Activated naive CD4-positive, alpha-beta T cell treated with anti-CD3 and anti-CD28 coated beads, Interleukin-2, amount 50 U/mL, for 16 hours (primary cell): Measurements from ENCODE around the gene AKT1.
"Not testable (repeated sequence)": the region's sequence is repeated elsewhere in the genome, so short reads cannot be mapped to it uniquely, and the experiment has no call there.

ENCODE experiments used
- DNase-seq: peaks from one replicate; pipeline ENCODE4 v3.0.0-alpha.2; 2020

Gene AKT1

DNA sequence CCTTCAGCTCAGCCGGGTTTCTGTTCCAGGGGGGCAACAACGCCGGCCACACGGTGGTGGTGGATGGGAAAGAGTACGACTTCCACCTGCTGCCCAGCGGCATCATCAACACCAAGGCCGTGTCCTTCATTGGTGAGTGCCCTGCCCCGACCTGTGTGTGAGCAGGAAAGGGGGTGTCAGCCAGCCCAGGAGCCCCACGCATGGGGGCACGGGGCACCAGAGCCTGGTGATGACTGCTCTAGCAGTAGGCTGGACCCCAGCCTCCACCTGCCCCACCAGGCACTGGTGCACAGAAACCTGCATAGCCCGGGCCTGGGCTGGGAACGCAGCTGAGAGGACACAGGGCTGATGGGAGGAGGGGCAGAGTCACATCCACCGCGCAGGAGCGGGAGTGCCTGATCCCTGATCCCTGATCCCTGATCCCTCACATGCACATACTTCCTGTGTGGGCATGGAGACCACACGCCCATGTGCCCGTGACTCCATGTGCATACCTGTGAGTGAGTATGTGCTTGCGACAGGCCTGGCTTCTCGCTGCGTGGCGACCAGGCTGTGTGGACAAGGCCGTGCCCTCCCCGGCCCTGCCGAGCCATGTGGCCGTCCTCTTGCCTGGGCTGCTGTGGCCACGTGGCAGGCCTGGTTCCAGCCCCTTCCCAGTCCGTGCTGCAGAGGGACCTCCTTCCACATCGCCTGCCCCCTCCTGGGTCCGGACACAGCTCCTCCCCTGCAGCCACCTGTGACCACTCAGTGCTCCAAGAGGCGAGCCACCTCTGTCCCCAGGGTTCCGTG is 60.4 kb downstream of the AKT1 start:
- no peak for DNase-seq

DNA sequence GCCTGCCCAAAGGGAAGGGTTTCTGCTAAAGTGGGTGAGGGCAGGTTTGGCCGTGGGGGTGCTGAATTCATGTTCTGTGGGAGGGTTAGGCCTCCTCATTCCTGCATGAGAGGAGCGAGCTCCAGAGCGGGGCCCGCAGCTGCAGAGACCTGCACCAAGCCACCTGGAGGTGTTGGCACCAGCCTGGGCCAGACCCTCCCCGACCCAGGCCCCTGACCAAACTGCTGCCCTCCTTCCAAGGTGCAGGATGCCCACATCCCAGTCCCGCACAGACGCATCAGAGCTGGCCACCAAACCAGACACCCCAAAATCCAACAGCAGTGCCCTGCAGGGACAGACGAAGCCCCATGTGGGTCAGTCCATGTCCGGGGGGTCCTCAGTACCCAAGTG is 61.0 kb downstream of the AKT1 start:
- DNase-seq: no peak

DNA sequence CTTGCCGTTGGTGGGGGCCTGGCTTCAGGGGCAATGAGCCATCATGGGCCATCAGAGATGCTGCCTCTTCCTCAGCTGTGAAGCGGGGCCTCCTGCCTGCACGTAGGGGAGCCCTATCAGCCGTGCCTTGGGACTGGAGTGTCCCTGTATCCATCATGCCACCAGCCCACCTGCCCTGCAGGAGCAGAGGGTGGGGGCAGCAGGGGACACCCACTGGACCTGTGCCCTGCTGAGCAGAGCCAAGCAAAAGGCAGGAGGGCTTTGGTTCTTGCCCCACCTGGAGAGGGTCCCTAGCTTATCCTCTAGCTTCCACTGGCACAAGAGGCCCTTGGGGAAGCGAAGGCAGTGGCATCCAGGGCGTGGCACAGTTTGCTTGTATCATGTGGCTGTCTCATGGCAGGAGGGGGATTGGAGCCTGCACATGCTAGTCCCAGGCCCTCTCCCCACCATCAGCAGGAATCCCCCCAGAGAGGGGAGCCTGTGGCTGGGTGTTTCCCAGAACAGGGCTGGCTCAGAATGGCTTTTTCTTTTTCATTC is 61.4 kb downstream of the AKT1 start:
- DNase-seq: no peak

DNA sequence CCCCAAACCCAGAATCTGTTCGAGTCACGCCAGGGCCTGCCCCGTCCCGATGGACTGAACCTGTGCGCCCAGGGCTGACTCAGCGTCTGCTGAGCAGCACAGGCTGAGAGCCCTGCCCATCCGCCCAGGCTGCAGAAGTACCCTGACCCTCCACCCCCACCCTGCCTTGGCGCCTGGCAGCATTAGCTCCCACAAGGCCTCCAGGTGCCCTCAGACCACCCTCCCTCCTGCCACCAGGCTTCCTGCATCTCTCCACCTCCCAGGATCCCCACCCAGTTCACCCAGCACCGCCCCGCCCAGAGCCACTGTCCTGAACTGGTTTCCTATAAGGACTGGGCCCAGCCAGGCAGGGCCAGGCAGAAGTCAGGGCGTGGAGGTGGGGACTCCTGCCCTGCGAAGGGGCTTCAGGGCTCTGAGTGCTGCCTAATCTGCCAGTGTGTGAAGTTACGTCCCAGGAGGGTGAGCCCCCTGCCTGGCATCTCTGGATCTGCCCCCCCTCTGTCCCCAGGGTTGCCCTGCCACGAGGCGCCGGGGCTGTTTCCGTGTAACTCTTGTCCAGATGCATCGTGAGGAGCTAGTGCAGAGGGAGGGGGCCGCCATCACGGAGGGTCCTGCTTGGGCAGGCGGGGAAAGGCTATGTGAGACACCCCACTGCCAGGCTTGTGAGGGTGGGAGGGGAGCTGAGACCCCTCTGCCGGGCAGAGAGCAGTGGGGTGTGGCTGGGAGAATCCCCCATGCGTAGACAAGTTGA is 62.4 kb downstream of the AKT1 start:
- no peak for DNase-seq

DNA sequence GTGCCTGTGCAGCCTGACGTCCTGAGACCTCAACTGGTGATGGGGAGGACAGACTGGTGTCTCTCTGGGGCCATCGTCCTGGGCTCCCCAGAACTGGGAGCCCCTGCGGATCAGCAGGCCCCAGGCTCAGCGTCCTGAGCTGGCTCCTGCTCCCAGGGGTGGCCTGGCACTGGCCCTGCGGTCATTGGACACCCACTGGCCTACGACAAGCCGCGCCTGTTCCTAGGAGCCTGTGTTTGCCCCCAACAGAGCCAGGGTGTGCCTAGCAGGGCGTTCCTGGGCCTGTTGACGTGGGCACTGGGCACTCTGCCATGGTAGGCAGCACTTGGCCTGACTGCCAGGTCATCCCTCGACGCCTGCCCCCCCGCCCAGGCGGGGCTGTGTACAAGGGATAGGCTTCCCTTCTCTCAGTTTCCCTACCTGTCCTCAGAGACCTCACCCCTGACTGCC is 63.2 kb downstream of the AKT1 start:
- no peak for DNase-seq

DNA sequence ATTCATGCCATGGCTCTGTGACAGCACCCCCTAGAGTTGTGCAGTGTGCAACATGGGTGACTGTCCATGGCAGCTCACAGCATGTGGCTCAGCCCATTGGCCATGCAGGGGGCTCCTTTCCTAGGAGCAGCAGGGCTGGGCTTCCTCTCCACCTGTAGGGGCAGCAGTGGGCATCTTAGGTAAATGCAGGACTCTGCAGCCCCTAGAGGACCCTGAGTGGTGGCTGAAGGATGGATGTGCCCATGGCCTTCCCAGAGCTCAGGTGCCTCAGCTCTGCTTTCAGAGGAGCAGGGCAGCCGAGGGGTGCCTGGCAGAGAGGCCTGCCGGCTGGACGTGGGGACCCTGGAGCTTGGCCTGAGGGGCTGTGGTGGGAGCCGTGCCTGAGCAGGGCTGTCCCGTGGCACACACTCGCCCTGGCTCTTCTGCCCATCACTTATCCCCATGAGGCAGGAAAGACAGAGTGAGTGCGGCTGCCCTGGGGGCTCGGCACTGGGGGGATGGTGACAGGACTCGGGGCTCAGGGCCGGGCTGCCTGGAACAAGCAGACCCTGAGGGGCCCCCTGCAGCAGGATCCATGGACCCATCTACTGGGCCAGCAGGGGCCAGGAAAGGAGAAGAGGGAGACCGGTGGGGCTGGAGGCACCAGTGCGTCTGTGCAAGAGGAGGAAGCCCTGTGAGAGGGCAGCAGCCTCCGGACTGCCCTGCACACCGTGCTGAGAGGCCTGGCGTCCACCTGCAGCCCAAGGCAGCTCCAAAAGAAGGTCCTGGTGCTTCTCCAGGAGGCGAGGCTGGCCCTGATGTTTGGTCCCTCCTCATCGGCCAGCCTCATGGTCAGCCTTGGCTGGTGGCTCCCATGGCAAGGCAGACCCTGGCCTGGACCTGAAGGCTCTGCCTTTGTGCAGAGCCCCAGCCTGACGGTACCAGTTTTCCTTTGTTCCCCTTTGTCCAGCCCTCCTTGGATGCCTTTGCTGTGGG is 63.9 kb downstream of the AKT1 start:
- DNase-seq: no peak

DNA sequence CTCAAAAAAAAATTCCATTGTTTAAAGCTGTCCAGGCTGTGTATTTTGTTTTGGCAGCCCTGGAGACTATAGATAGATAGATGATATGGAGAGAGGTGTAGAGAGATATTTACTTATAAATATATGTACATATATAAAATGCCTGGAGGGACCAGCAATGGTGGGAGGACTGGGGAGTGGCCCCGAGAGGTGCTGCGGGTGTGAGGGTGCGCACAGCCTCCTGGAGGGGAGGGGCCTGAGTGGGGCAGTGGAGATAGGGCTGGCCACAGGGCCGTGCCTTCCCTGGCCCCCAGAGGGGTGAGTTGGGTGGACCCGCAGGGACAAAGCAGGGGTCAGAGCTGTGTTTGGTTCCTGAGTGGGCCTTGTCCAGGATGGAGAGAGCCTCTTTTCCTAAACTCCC is 65.1 kb downstream of the AKT1 start:
- DNase-seq: no peak

DNA sequence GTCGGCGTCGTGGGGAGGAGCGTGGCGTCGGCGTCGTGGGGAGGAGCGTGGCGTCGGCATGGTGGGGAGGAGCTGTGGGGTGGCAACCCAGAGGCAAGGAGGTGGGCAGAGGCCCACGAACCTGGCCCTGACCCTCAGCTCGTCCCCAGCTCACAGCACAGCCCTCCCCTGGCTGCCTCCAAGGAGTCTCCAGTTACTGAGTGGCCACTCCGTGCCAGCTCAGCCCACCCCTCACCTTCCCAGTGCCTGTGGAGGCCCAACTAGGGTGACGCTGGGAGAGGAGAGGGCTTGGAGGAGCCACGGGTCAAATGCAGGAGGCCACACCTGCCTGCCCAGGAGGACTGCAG is 65.7 kb downstream of the AKT1 start:
- DNase-seq: no peak

DNA sequence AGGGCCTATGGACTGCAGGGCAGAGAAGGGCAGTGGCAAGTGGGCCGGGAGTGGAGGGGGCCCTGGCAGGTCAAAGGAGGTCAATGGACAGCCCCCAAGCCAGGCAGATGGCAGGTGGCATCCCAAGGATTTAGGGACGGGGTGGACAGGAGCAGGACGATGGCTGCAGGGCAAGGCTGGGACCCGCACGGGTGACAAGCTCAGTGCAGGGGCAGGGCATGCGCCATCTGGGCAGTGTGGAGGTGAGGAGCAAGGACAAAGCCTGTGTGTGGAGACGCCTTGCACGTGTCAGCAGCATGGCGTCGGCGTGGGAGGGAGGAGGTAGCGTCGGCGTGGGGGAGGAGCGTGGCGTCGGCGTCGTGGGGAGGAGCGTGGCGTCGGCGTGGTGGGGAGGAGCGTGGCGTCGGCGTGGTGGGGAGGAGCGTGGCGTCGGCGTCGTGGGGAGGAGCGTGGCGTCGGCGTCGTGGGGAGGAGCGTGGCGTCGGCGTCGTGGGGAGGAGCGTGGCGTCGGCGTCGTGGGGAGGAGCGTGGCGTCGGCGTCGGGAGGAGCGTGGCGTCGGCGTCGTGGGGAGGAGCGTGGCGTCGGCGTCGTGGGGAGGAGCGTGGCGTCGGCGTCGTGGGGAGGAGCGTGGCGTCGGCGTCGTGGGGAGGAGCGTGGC is 66.2 kb downstream of the AKT1 start:
- not testable (repeated sequence) for DNase-seq

DNA sequence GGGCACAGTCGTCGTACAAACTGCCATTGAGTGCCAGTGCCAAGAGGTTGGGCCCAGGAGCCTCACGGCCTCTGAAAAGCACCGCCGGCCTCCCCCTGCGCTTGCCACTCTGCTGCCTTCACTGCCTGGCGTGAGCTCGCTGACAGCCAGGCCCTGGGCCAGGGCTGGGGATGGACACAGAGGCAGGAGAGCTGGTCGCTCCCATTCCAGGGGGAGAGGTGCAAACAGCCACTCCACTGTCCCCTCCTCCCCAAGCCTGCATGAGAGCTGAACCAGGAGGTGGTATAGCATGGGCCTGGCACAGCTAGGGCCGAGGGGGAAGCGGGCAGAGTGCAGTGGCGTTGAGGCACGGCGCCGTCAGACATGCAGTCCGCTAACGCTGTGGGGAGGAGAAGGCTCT is 66.9 kb downstream of the AKT1 start:
- no peak for DNase-seq

DNA sequence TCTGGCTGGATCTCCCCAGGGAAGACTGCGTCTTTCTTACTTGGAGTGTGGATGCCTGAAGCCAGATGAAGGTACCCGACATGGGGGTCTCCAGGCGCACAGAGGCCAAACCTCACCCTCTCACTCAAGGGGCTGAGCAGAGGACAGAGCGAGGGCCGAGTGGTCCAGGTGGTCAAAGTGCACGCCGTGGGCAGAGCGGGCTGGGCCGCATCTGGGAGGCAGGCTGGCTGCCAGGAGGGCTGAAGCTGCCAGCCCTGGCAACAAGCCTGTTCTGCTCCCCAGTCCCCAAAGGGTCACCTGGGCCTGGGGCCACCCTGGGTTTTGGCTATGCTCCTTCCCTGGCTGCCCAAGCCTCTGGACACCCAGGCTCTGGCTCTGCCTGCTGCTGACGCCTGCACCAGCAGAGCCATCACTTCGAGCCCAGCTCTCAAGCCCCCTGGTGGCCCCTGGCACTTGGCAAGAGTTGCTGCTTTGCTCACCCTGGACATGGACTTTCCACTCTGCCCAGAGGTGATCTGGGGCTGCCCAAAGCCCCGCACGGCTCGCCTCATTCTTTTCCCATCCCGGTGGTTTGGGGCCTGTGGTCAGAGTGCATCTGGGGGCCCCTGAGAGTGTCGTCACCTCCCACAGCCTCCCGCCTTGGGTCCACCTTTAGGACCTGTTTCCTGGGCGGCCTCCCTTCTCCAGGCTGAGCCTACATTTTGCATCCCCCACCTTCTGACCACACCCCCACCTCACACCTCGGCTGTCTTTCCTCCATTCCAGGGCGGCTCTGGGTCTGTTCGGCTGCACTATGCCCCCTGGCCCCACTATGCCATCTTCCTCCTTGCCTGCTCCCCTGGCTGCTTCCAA is 68.7 kb downstream of the AKT1 start:
- no peak for DNase-seq

DNA sequence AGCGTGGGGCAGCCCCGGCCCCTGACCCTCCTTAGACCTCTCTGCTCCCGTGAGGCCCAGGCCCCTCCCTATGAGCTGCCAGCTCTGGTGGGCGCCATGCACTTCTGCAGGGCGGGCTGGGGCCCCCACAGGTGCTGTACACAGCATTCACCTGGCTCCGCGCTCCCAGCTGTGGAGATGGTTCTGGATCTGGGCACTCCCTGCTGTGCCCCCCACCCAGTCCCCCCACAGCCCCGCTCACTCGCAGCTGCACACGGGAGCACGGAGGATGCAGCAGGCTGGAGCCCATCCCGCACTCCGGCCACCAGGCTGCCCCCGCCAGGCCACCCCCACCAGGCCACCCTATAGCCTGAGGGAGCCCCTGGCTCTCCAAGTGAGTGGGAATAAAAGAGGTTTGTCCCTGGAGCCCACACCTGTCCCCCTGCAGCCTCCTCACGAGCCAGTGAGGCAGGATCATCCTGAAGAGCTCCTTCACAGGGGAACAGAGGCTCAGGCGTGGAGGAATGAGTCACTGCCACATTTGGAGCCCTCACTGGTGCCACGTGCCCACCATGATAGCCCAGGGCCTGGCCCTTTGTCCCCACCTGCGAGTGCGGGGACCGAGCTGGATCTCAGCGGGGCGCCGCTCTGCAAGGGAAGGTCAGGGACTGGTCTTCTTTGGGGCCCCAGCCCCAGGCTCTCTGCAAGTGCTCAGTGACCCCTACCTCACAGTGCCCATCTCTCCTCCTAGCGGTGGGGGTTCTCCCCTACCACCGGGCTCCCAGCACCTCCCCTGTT is 69.6 kb downstream of the AKT1 start:
- no peak for DNase-seq

DNA sequence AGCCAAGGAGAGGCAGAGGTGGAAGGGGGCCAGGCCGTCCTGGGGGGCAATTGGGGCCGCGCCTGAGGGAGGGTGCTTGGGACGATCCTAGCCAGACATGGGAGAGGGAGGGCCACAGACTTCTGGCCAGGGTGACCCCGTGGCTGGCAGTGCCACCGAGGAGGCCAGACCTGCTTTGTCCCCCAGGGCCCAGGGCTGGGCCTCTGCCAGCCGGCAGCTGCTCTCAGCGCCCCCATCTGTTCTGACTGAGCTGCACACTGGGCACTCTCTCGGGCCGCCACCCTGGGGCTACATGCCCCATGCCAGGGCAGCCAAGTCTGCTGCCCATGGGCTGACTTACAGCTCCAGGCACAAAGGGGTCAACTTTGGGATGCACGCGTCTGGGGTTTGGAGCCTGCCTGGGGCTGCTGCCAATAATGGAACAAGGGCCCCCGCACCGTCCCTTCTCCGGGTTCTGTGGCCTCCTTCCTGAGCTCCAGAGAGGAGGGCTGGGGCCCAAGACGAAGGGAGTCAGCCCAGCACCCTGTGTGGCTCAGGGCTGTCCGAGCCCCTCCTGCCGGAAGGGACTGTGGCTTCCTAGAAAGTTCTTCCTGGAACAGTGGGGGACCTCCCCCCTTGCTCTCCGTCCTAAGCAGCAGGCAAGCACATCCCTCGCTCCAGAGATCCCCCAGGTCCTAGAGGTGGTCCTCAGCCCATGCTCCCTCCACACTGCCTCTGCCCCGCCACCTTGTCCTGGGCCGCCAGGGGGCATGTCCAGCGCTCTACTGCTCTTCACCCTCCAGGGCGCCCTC is 70.4 kb downstream of the AKT1 start:
- no peak for DNase-seq

DNA sequence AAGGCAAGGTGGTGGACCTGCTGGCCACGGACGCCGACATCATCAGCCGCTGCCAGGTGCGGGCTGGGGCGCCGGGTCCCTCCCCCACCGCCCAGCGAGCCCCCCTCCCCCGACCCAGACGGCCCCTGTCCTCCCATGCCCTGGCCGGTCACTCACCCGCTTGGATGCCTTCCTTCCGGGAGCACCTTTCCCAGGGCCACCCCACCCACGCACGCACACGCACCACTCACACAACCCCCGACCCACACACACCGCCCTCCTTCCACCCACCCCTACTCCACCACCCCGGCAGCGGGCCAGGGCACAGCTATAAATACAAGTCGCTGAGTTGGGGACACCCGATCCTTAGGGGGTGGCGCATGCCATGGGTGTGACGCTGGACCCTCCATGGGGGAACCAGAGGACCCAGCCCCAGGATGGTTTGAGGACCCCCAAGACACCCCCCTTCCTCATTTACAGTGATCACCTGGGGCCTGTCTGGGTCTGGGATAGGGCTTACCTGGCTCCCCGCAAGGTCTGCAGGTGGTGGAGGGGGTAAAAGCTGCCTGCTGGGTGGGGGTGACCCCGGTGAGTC is 71.1 kb downstream of the AKT1 start:
- DNase-seq: peak; percentile 29

DNA sequence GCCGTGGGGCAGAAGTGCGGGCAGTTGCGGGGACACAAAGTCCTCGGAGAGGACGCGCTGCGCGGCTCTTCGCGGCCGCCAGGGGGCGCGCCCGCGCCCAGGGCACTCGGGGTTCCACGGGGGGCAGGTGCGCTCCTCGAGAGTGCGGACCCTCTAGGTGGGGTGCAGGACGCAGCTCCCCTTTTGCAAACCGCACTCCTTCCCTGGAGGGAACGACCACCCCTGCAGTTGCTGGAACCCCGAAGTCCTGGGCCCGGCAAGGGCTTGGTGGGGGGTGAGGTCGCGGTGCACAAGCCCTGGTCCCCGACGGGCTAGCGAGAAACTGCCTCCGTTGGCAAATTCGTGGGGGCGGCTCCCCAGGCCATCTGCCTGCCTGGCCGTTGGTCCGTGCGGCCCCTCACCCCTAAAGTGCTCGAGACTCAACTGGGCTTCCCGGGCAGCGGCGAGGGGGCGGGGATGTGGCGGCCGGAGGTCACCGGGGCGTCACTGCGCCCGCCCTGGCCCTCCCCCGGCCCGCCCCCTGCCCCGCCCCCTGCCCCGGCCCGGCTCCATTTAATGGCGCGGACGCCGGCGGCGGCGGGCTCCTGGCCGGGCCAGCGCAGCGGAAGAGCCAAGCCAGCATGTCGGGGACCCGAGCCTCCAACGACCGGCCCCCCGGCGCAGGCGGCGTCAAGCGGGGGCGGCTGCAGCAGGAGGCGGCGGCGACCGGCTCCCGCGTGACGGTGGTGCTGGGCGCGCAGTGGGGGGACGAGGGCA is 71.7 kb downstream of the AKT1 start, which contains the start of gene ADSS1:
TSS of gene ADSS1 (plus strand) at position 579 of the 756 bp plus-strand sequence. CDS start at position 621, 42 bp downstream.
- DNase-seq: peak; percentile 63

DNA sequence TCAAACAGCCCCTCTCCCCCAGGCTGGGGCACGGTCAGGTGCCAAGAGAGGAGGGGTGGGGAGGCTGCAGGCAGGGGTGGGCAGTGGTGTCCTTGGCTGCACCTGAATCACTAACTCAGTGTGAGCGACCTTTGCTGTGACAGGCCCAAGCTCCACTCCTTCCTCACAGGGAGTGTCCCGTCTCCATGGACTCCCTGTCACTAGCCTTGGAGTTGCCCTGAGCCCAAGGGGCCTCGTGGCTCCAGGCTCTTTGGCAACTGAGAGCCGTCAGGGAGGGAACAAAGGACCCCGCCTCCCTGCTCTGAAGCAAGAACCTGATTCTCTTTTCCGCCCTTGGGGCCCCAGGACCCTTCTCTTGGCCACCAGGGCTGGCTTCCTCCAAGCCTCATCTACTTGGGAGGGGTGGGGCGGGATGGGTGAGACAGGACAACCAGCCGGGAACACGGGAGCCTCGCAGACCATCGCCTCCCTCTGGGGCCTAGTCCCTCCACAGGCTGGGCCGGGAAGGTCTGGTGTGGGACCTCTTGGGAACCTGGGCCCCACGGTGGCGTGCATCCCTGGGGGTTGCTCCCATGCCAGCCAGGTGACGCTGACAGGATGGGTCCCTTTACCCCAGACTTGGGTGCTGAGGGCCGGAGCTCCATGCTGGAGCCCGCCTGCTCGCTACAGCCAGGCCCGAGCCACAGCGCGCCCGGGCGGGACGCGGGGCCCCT is 72.5 kb downstream of the AKT1 start:
- DNase-seq: no peak

DNA sequence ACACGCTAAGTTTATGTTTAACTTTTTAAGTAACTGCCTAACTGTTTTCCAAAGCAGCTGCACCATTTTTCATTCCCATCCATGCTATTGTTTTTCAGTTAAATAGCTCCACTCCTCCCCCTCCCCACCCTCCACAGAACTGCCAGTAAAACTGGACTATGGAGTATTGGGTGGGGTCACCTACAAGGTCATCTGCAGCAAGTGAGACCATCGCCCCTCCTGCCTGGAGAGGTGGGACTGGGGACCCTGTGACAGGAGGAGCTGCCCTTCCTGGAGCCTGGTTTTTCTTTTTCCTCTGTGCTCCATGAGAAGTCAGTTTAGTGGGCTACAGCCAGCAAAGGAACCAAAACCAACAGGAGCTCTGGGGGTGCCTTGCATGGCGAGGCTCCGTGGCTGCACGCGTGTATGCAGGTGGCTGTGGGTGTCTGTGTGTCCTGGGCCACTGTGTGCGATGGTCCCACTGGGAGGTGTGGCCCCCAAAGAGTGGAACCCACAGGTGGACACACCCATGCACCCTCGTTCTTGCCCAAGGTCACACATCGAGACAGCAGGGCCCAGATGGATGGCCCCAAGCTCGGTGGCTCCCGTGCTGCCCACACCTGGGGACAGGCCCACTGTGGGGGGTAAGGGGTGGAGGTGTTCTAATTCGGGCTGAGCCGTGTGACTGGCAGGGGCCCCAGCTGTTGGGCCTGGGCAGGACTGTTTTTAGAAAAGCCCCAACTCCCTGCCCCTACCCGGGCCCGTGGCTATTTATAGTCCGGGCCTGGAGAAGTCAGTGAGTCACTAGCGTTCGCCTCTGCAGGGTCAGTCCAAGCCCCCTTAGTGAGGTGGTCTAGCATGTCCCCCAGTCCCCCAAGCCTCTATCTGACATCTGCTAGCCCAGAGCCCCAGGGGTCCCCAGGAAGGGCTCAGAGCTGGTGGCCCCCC is 73.8 kb downstream of the AKT1 start:
- no peak for DNase-seq
